HTERT RPE-1 (cell line): ENCODE data around the gene TAGLN3.

Experiments used
- in situ Hi-C: fragments of 300-500 bp; cut with MboI; formaldehyde crosslinking; loops from 4 replicates; pipeline ENCODE4 v1.14.3; 2020; ENCODE audit warnings: low sequenced_read_pairs

TAGLN3 gene

DNA sequence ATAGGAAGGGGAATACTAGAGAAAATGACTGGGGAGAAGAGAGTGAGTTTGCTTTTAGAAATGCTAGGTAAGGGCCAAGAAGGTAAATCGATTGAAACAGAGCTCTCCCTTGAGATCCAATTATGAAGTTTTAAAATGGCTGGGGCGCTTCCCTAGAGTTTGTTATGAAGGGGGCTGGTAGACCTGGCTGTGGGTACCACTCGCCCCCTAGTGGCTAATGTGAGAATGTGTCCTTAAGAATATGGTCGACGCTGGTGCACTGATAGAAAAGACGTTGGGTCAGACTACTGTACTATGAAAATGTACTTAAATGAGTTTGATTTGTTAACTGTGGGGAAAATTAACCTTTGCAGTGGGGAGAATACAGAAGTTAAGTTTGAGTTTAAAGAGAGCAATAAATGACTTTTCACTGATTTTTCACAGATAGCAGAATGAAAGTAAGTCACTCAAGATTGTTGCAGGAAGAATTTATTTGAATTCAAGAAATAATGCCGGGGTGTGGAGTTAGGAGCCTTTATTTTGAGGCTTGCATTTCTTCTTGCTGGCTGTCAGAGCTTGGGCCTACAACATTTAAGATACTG is 45.0 kb downstream of the TAGLN3 start:
- in situ Hi-C loops: no loop called here

DNA sequence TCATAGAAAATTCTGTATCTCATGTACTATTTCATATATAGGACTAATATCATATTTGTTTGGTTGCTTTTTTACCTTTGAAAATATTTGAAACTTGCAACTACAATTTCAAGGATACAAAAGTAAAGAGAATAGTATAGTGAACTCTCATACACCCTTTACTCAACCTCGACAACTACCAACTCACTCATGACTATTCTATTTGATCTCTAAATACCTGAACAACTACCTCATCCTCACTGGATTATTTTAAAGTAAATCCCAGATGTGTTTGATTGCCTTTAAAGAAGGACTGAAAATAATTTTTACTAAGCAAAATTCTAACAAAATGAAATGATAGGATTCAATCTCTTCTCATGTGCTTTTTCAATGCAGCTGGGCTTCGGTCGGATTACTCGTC is 47.9 kb downstream of the TAGLN3 start:
- in situ Hi-C loops: no loop called here

DNA sequence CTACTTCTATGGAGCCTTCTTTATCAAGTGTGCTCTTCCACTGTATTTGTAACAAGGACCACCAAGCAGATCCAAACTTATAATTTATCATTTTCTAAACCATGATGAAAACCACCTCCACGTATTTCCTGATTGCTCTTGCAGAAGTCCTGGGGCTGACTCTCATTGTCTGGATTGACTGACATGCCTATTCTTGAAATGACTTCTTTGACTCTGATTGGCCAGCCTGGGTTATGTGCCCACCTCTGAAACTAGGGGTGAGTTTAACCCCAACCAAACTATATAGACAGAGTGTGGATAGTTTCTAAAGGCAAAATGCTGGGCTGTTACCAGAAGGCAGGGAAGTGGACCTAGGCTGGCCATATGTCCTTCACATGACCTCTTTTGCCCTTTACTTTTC is 48.5 kb downstream of the TAGLN3 start:
- in situ Hi-C loops: no loop called here

DNA sequence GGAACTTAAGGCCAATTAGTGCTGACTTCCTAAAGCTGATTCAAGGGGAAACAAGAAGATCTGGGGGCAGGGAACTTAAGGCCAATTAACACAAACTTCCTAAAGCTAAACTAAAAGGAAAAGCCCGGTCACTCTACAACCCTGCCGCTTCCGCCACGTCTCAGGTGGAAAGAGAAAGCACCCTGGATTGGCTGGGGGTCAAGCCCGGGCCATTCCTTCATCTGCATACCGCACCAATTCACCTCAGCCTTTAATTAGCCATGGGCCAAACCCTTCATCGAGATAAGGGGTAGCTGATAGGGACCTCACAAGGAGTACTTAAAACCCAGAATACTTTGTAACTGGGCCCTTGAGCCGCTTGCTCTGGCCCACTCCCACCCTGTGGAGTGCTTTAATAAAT is 50.2 kb downstream of the TAGLN3 start:
- in situ Hi-C loops: no loop called here

DNA sequence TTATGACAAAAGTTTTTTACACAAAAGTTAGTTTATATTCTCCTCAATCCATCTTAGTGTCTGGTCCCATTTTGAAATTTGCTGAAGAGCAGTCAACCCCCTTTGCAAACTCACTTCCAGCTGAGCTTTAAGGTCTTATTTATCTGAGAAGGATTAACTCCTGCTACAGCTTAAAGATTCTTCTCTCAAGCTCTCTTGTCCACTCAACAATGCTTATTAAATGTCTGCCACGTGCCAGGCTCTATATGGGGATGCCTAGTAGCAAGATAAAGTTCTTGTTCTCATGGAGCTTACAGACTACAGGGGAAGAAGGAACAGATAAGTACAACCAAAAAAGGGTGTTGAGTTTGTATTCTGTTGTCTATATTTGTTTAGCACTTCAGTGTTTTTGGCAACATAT is 54.5 kb downstream of the TAGLN3 start:
- in situ Hi-C loops: no loop called here

DNA sequence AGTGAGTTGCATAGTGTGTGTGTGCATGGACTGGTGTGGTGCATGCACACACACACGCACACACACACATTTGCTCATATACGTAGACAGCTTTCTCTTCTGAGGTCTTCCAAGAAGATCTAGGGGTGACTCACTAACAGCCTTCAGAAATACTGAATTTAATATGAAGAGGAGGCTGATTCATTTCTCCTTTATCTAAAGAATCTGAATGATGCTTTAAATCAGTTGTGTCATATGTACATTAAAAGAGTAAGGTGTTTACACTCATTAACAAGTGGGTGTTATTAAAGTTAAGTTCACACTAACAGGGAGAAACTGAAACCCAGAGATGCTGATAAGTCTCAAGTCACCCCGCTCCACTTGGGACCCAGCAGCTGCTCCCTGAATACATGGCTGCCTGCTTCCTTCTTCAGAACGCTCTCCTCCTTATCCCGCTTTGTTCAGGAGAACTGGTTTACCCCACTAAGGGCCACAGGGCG is 57.8 kb downstream of the TAGLN3 start:
- in situ Hi-C loops: no loop called here

DNA sequence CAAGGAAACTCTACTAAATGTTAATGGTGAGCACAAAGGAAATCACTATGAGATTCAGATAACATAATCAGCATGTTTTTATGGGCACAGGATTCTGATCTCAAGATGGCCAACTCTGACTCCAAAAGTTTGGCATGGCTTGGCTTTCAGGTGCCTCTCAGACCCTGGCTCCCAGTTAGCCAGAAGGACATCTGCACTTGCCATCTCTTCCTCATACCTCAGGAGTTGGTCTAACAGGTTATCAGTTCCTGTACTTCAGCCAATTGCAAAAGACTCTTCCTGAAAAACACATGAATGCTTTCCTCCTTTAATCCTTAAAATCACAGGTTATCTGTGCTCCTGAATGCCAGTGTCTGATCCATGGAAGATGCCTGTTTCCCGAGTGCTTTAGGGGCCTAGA is 60.8 kb downstream of the TAGLN3 start:
- in situ Hi-C loops: no loop called here

DNA sequence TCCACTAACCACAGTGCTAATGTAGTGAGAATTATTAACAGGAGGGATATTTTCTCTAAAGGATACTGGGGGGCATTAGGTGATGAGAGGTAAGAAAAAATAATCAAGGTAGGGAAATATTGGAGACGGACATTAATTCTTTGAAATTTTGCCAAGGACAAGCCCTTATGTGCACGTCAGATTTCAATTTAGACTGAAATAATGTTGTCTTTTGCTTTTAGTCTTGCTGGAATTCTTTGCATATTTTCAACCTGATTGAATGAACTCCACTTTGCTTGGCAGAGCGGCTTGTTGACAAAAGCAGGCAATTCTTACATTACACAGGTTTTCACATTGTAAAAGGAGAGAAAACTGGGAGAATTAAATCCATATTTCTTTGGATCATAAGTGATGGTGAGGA is 62.4 kb downstream of the TAGLN3 start:
- in situ Hi-C loops: no loop called here
